ELR (cell line): Measurements from ENCODE around the gene AHSA1.
A peak's percentile ranks its signal among the peaks of the same experiment; 100 is the strongest.
"Not testable (repeated sequence)": the region's sequence is repeated elsewhere in the genome, so short reads cannot be mapped to it uniquely, and the experiment has no call there.

Experiments used
- DNase-seq: peaks from one replicate; pipeline ENCODE4 v3.0.0-alpha.2; 2015; ENCODE audit warnings: low read depth

The AHSA1 gene

DNA sequence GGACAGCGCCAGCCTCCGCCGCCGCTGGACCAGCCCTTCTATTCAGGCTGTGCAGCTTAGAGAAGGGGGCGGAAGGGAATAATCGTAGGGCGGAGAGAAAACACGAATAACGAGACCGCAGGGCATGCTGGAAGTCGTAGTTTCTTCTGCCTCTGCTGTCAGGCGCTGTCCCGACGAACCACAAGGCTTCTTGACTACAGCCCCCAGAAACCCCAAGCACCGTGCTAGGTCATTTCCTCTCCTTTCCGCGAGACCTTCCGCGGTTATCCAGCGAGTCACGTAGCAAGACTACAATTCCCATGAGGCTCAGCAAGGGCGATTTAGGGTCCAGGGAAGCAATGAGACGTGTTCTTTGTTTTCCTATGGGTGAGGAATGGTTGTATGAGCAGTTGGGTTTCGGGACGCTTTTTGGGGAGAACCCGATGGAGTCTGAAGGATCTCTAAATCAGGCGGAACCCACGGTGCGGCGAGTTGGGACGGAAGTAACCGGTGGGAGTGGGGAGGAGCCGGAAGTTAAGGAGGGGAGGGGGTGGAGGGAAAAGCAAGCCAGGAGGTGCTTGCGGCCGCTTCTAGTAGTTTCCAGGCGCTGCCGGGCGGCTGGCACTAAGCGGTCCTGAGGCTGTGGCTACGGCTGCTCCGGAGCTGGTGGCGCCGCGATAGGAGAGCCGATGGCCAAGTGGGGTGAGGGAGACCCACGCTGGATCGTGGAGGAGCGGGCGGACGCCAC lies at the start of gene AHSA1, which contains the start of gene VIPAS39:
Gene AHSA1, plus strand, starts transcription at position 572 of the 727 bp plus-strand sequence. Its CDS starts 97 bp downstream, at position 669.
Gene VIPAS39, minus strand, starts transcription at position 80 of the 727 bp plus-strand sequence. CDS start 3,499 bp downstream, outside the sequence.
- peak; percentile 100 for DNase-seq

DNA sequence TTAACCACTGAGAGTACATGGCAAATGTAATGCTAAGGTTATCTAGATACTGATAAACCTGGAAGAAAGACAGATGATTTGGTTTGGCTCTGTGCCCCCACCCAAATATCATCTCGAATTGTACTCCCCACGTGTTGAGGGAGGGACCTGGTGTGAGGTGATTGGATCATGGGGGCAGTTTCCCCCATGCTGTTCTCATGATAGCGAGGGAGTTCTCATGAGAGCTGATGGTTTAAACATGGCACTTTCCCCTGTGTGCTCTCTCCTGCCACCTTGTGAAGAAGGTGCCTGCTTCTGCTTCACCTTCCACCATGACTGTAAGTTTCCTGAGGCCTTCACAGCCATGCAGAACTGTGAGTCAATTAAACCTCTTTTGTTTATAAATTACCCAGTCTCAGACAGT lies 48.8 kb upstream of the AHSA1 start:
- peak; percentile 20 for DNase-seq

DNA sequence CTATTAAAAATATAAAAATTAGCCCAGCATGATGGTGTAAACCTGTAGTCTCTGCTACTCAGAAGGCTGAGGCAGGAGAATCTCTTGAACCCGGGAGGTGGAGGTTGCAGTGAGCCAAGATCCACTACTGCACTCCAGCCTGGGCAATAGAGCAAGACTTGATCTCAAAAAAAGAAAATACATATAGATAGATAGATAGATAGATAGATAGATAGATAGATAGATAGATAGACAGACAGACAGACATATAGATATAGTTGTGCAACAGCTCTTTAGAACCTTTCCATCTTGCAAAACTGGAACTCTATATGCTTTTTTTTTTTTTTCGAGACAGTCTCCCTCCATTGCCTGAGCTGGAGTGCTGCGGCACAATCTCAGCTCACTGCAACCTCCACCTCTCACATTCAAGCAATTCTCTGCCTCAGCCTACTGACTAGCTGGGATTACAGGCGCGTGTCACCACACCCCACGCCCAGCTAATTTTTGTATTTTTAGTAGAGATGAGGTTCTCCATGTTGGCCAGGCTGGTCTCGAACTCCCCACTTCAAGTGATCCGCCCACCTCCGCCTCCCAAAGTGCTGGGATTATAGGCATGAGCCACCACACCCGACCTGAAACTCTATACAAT lies 42.4 kb upstream of the AHSA1 start:
- not testable (repeated sequence) for DNase-seq

DNA sequence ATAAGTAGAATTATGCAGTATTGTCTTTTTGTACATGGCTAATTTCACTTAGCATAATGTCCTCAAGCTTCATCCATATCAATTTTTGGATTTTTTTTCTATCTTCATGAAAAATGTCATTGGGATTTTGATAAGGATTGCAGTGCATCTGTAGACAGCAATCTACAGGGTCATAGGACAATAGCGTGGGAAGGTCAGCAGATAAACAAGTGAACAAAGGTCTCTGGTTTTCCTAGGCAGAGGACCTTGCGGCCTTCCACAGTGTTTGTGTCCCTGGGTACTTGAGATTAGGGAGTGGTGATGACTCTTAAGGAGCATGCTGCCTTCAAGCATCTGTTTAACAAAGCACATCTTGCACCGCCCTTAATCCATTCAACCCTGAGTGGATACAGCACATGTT lies 41.8 kb upstream of the AHSA1 start:
- not testable (repeated sequence) for DNase-seq

DNA sequence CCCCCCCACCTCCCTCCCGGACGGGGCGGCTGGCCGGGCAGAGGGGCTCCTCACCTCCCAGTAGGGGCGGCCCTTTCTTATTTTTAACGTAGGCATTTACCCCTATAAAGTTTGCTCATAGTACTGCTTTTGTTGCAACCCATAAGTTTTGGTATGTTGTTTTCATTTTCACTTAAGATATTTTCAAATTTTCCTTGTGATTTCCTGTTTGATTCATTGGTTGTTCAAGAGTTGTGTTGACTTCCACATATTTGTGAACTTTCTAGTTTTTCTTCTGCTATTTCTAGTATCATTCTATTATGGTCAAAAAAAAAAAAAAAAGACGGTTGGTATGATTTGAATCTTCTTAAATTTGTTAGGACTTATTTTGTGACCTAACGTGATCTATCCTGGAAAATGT lies 41.1 kb upstream of the AHSA1 start:
- DNase-seq, result no peak

DNA sequence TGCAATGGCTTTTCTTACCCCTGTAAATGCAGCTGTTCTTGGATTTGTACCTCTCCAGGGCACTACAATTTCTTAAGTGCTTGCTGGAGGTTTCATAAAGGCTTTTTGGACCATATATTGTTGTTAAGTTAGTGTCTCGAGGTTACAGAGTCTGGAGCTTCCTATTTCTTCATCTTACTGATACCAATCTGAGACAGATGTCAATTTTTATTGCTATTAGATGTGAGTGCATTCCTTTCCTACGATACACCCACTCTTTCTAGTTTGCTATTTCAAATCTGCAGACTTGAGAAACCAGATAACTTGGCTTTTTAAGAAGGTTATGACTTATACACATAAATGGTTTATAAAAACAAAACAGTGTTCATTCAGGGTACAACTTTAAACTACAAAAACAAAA lies 36.7 kb upstream of the AHSA1 start:
- peak; percentile 15 for DNase-seq

DNA sequence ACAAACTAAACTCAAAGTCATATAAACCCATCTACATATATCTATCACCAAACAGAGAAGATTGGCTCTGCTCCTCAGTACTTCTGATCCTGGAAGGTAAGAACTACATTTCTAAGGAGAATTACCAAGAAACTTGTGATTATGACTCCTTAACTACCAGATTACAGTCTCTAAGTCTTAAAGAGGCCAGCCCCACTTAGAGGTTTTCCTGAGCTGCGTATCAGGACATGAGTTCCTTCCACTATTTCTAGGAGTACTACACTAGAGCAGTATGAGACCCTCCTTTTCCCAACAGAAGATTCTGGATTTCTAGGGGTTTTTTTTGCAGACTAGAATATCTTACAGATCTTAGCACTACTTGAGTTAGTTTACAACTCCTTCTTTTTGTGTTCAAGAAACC lies 34.5 kb upstream of the AHSA1 start, which contains the start of gene NOXRED1:
Gene NOXRED1, minus strand, starts transcription at position 101 of the 400 bp plus-strand sequence. CDS start 634 bp downstream, outside the sequence.
- no peak for DNase-seq

DNA sequence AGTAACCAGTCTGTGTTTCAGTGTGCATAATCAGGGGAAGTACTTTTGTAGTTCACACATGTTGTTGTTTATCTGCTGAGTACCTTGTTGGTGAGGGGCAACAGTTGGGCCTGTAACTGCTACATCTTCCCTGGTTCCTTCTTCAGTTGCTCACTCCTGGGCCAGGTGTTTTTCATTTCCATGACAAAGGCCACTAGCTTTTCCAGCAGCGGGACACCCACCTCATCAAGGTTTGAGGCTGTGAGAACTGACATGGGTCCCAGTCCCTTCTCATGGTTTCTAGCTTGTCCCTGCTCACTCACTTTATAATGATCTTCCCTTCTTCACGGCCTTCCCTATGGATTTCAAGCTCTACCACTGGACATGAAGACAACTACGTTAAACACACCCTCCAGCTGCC lies 33.0 kb upstream of the AHSA1 start:
- DNase-seq, result no peak

DNA sequence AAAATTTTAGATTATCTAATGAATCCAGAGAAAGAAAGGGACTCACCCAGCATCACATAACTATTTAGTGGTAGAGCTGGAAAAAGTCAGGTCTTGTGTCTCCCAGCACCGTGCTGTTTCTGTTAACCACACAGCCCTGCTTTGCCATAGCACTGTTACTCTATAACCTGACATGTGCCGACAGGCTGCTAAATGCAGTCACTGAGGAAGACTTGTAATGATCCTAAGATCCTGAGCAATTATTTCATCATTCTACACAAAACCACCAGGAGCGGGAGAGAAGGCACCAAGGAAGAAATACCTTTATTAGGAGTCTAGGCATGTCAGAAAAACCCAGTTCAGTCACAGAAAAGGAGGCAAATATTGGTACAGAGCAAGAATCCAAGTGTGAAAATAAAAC lies 31.5 kb upstream of the AHSA1 start:
- DNase-seq, result no peak

DNA sequence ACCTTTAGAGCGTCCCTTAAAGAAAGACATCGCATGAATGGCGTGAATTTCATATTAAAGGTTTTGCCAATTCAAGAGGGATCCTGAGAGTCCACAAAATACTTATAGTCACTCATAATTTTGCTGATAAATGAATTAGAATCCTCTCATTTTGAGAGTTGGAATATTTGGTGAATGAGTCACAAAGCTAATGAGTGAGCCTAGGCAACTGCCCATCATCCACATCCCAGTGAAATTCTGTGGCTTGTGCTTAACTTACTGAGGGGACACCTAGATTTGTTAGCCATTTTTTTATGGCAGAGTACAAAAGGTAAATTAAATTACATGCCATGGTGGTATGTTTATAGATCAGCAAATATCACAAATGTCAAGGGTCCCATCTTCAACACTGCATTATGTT lies 21.9 kb upstream of the AHSA1 start:
- DNase-seq, result peak; percentile 54

DNA sequence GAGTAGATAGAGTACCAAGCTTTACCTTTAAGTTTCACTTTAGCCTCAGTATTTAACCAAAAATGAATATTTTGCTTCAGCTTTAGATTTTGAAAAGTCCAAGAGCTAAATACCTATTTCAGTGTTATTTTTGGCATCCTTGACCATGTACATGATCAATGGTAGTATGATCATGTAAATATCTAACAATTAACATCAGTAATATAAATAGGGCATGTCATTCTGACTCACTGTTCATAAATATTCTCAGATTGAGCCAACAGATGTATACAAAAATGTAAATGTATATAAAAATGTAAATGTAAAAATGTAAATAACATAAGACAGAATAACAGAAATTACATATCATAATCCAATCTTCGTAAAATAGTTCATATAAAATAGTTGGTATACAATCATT lies 19.3 kb upstream of the AHSA1 start:
- DNase-seq, result no peak

DNA sequence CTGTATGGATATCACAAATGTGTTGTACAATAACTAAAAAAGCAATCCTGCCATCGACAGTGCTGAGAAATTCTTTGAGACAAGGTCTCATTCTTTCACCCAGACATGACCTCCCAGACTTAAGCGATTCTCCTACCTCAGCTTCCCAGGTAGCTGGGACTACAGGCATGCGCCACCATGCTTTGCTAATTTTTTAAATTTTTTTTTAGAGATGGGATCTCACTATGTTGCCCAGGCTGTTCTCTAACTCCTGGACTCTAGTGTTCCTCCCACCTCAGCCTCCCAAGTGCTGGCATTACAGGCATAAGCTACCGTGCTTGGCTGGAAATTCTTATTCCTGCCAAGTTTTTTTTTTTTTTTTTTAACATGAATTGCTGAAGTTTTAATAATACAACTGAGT lies 18.0 kb upstream of the AHSA1 start:
- no peak for DNase-seq

DNA sequence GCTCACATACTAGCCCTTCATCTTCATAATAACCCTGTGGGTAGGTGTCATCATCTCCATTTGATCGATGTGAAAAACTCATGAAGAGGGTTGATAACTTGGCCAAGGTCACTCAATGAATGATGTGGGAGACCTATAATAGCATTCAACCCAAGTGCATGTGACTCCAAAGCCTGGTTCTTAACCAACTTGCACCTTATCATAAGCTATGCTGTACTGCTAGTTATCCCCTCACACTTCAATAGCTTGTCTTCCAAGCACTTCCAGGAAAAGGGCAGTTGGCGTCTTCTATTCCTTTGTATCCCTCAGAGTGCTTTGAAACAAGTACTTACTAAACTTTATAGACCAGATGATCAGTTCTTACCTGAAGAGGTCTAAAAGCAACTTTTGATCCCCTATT lies 15.7 kb upstream of the AHSA1 start:
- no peak for DNase-seq

DNA sequence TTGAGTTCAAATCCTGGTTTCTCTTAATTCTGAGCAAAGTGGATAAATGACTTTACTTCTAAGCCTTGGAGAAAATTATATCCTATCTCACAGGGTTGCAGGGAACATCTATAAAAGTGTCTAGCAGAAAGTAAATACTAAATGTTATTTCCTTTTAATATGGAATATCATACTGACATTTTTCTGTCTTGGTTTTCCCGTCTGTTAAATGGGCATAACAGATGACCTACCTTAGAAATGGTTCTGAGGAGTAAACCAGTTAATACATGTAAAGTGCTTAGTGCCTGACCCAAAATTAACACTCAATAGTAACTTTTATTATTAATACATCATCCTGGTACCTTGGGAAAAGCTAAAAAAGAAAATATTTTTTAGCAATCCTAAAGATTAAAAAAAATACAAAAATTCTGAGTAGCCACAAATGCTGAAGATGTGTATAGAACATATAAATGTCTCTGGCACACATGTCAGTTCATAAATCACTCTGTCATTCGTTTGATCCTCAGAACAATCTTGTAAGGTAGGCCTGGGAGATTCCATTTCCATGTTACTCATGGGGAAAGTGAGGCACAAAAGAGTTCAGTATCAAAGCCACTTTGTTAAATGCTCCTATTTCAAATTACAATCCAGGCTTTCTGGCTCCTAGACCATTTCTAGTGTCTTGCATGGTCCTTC lies 1.8 kb upstream of the AHSA1 start:
- DNase-seq, result no peak

DNA sequence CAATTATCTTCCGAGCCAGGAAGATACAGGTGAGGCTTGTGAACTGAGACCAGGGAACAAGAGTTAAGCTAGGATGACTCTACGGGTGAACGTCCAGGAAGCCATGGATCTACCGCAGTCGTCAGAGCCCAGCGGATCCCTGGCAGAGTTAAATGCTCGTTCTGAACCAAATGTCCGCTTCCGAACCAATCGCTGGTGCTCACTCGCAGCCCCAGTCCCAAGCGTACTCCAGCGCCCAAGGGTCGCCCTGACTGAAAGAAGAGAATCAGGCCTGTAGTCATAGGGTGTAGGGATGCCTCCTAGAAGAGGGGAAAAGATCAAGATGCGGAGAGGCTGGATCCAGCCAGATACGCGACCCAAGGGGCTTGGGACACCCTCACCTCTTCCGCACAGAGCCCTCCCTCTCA lies 775 bp upstream of the AHSA1 start:
- peak; percentile 65 for DNase-seq

DNA sequence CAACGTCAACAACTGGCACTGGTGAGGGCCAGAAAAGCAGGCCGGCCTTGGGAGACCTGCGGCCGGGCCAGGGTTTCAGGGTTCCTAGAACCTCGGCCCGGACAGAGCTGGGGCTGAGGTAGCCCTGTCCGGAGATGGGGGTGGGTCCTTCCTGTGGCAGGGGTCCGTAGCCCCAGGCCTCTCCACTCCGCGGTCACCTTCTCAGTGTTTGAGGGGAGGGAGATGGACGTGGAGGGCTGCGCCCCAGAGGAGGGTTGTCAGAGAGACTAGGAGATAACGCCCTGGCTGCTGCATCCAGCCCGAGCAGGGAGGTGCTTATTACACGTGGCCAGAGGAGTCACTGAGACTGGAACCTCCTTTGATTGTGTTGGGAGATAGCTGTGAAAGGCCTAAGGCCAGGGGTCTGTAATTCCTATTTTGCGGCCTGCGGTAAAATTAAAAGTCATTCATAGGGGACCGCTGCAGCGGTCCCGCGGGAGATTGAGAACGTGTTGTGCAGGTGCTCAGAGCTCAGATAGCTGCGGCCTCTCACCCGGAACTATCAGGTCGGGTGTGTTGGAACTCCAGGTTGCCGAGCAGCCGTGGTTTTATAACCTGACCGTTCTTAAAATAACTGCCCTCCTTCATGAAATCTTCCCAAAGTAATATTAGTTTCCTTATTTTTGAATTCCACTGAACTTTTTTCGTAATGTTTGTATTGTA lies 507 bp downstream of the AHSA1 start:
- DNase-seq, result peak; percentile 68

DNA sequence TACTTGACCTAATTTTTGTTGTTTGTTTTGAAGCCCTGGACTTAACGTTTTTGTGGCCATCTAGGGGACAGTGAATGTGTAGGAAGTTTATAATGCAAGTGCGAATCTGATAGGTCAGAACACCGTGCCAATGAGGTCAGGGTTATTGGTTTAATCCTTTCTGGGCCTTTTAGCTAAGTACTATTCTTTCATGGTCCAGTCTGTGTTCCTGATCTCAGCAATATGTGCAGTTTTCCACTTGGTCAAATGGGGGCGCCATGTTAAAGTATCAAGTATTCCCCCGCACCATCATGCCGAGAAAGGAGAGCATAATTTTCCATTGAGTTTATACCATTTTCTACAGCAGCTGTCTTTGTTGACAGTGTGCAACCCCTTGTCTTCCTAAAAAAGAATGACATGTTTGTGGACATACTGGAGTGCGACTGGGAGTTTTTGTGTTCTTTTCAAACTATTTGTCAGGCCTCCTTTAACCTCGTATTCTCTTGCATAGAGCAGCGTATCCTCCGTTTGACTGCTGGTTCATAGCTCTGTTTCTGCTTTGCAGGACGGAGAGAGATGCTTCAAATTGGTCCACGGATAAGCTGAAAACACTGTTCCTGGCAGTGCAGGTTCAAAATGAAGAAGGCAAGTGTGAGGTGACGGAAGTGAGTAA lies 1.3 kb downstream of the AHSA1 start:
- DNase-seq, result peak; percentile 84

DNA sequence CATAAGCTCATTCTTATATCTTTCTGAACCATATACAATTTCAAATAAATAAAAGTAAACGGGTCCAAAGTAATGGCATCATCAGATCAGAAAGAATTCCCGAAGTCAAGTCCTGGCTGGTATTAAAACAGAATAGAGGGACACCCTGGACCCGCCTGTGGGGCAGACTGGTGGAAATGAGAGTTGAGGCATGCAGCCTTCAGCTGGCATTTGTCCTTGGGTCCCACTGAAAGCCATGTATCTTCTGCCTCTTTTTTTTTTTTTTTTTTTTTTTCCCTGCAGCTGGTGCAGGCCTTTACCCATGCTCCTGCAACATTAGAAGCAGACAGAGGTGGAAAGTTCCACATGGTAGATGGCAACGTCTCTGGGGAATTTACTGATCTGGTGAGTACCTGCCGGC lies 9.9 kb downstream of the AHSA1 start:
- no peak for DNase-seq

DNA sequence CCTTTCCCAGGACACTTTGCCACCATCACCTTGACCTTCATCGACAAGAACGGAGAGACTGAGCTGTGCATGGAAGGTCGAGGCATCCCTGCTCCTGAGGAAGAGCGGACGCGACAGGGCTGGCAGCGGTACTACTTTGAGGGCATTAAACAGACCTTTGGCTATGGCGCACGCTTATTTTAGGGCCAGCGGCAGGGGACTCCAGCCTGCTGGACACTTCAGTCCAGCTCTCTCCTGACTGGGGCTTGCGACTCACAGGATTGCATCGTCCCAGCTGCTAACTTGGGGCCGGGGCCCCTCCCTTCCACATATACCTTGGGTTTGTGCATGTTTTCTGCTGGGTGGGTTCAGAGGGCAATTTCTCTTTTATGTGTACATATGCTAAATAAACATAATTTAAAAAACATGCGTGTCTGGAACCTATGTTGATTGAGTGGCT lies 11.2 kb downstream of the AHSA1 start:
- DNase-seq, result no peak

DNA sequence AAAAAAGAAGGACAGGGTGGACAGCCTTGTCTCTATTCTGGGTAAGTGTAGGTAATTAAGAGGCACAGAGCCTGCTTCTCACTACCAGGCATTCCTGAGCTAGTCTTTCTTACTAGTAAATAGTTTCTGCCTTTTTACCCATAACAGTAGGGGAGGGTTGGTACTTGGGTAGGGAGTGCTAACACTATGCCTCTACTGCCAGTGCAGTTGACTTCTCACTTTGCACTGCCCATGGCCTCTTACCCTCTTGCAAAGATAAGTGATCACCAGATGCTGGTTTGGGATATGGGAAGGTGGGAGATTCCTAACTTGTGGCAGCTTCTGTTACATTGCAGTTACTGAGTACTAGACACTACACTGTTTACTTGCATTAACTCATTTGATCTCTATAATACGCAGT lies 11.6 kb downstream of the AHSA1 start:
- DNase-seq, result no peak

DNA sequence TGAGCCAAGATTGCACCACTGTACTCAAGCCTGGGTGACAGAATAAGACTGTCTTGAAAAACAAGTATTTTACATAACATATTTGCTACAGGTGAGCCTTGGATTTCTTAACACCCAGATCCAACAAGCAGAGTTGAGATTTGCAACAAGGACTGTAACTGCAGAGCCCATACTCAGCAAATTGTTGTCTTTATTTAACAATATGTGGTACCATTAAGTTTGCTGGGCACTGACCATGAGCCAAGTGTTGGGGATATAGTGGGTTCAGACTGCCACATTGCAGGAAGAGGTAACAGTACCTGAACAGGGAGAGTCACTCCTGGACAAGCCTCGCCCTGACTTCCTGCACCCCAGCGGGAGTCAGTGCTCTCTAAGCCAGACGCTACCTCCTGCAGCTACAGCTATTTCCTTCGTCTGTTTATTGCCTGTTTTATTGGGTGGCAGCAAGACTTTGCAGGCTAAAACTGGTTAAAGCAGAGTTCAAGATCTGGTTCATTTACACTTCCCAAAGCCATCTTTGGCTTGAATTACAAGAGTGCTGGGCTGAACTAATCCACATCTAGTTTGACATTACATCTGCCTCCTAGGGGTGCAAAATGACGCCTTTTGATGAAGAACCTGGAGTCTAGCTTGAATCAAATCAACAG lies 12.5 kb downstream of the AHSA1 start:
- DNase-seq, result no peak
